Uterus (tissue), 4 donors: Measurements from ENCODE around the gene TGFB1. TPM values are rescaled to one million over a fixed set of nuclear protein-coding genes. Genes with fewer than 3 reads are reported as not detected.

Experiments used
- DNase-seq, 2 donors: peaks; one replicate each; pipeline ENCODE4 v3.0.0-alpha.2; 2019 to 2020
- H3K27ac ChIP-seq, 2 donors: fragments of 200-600 bp; sonication (generic); 1 replicate in 1 of 2; 2 replicates in 1 of 2; pipeline ENCODE4 v1.5.1; 2016 to 2018
- H3K27me3 ChIP-seq, 2 donors: fragments of 200-600 bp; sonication (generic); one replicate each; pipeline ENCODE4 v1.5.1; 2018 to 2019; ENCODE audit warnings: control low read depth in 1 of 2
- H3K36me3 ChIP-seq, 2 donors: fragments of 200-600 bp; sonication (generic); one replicate each; pipeline ENCODE4 v1.5.1; 2019; ENCODE audit warnings: control low read depth in 1 of 2
- H3K4me1 ChIP-seq, 2 donors: fragments of 200-600 bp; sonication (generic); one replicate each; pipeline ENCODE4 v1.5.1; 2018 to 2019; ENCODE audit warnings: control low read depth in 1 of 2
- H3K4me3 ChIP-seq, 2 donors: fragments of 200-600 bp; sonication (generic); 1 replicate in 1 of 2; 2 replicates in 1 of 2; pipeline ENCODE4 v1.5.1; 2018 to 2019; ENCODE audit warnings: mild to moderate bottlenecking in 1 of 2
- H3K9me3 ChIP-seq, 2 donors: fragments of 200-600 bp; sonication (generic); one replicate each; pipeline ENCODE4 v1.5.1; 2019; ENCODE audit warnings: control low read depth in 1 of 2
- CTCF ChIP-seq, 4 experiments: fragments of 200-600 bp in 2 of 4; fragments of 450-650 bp in 2 of 4; sonication (generic) in 2 of 4; IDR thresholded peaks; one replicate each; pipeline ENCODE4 v1.5.1; 2016 to 2019; ENCODE audit warnings: antibody characterized with exemption in 4 of 4, mild to moderate bottlenecking in 2 of 4, moderate library complexity in 1 of 4
- POLR2A ChIP-seq, 2 donors: fragments of 450-650 bp; IDR thresholded peaks; one replicate each; pipeline ENCODE4 v1.6.1; 2016; ENCODE audit warnings: antibody characterized with exemption in 2 of 2, mild to moderate bottlenecking in 1 of 2, moderate library complexity in 1 of 2
- intact Hi-C: fragments of 100-400 bp; cut with DNase I; formaldehyde crosslinking; loops from one replicate; pipeline ENCODE4 v1.15.1; 2023; ENCODE audit warnings: low total_unique reads
- total RNA-seq, 4 donors: library from RNA; depleted of rRNA in 3 of 4; stranded (reverse); fragments of >200 nt in 3 of 4; gene quantifications; one replicate each; pipeline versions ENCODE4 v1.1.0 to v1.2.4, GENCODE V29; 2014 to 2023
- donor health status: DM: yes; HTN: yes; CAD: no.

Gene TGFB1
- total RNA-seq: 10 to 100 TPM in 2 of 4 donors, 1 to 10 TPM in 2; 6.7 to 61.7 (median 15.7) TPM

DNA sequence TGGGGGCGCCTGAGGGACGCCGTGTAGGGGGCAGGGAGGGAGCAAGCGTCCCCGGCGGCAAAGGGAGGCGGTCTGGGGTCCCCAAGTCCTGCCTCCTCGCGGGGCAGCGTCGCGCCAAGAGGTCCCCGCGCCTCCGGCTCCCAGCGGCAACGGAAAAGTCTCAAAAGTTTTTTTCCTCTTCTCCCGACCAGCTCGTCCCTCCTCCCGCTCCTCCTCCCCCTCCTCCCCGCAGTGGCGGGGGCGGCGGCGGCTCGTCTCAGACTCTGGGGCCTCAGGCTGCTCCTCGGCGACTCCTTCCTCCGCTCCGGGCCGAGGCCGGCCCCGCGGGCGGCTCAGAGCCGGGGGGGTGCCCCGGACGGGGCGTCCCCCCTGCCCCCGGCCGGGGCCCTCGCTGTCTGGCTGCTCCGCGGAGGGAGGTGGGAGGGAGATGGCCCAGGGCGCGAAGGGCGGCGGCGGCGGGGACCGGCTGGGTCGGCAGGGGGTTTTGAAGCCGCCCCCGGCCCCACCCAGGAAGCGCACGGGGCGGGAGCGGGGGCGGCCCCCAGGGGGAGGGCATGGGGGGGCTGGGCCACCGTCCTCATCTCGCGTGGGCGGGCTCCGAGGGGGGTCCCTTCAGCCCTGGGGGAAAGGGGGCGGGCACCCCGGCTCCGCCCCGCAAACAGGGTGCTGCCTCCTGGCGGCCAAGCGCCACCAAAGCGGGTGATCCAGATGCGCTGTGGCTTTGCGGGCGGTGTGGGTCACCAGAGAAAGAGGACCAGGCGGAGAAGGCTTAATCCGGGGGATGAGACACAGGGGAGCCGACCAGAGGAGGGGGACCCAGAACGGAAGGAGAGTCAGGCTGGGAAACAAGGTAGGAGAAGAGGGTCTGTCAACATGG is at the start of gene TGFB1:
TGFB1 (minus strand) TSS at position 457 of the 877 bp plus-strand sequence. CDS start 878 bp downstream, outside the sequence.
- intact Hi-C loops: no loop called here
- peak; percentile 89 for DNase-seq
- no peaks in the 10 kb centered on the region for H3K9me3 ChIP-seq
- no peaks in the 10 kb centered on the region for H3K36me3 ChIP-seq
- H3K4me3 ChIP-seq: peak within 1 kb of the TSS; percentile 65 to 70
- TF ChIP-seq POLR2A (IDR thresholded peaks at IDR 0.05) (peak in 1 of 2 donors; percentile 66), CTCF (IDR thresholded peaks at IDR 0.05) (peak; percentile 89 to 95 (median 92))
- H3K27me3 ChIP-seq: no peaks in the 10 kb centered on the region
- H3K27ac ChIP-seq: peak within 1 kb of the TSS; percentile 90 to 96
- H3K4me1 ChIP-seq: peaks cover 0 to 6% of the 10 kb centered on the region in 2 donors

- Histone ChIP-seq H3K27me3 (no peaks in the 10 kb centered on the region), H3K36me3 (no peaks in the 10 kb centered on the region), H3K4me1 (peaks cover 0 to 6% of the 10 kb centered on the region in 2 donors), H3K4me3 (no peak overlapping the region), H3K9me3 (no peaks in the 10 kb centered on the region), H3K27ac (no peak overlapping the region)
- intact Hi-C loops: no loop called here
- DNase-seq: no peak
- no peak for TF ChIP-seq POLR2A (IDR thresholded peaks at IDR 0.05)
- TF ChIP-seq CTCF (IDR thresholded peaks at IDR 0.05): no peak
These were observed 48.3 kb upstream of the TGFB1 start for GRCh38 chr19:41402010-41402409.

- no peaks in the 10 kb centered on the region for H3K36me3 ChIP-seq
- H3K4me3 ChIP-seq: no peak overlapping the region
- no peaks in the 10 kb centered on the region for H3K9me3 ChIP-seq
- TF ChIP-seq POLR2A (IDR thresholded peaks at IDR 0.05): no peak
- TF ChIP-seq CTCF (IDR thresholded peaks at IDR 0.05): no peak
- peaks cover 0 to 6% of the 10 kb centered on the region in 2 donors for H3K4me1 ChIP-seq
- intact Hi-C loops: no loop called here
- no peak for DNase-seq
- no peak overlapping the region for H3K27ac ChIP-seq
- H3K27me3 ChIP-seq: no peaks in the 10 kb centered on the region
These were observed 47.8 kb upstream of the TGFB1 start for GRCh38 chr19:41401483-41401882.

DNA sequence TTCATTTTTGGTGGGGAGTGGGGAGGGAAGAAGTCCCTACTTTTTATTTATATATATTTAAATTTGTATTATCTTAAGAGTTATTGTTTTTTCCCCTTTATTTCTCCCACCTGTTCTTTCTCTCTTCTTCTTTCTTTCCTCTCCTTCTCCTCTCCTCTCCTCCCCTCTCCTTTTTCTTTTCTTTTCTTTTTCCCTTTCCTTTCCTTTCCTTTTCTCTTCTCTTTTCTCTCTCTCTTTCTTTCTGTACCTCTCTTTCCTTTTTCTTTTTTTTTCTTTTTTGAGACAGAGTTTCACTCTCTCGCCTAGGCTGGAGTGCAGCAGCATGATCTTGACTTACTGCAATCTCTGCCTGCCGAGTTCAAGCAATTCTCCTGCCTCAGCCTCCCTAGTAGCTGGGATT is 45.8 kb upstream of the TGFB1 start:
- Histone ChIP-seq H3K4me1 (peaks cover 0 to 6% of the 10 kb centered on the region in 2 donors), H3K36me3 (no peaks in the 10 kb centered on the region), H3K27ac (no peak overlapping the region), H3K4me3 (no peak overlapping the region), H3K27me3 (no peaks in the 10 kb centered on the region), H3K9me3 (no peaks in the 10 kb centered on the region)
- TF ChIP-seq POLR2A (IDR thresholded peaks at IDR 0.05) (no peak), CTCF (IDR thresholded peaks at IDR 0.05) (no peak)
- DNase-seq: no peak
- intact Hi-C loops: no loop called here

- no peak for TF ChIP-seq CTCF (IDR thresholded peaks at IDR 0.05)
- TF ChIP-seq POLR2A (IDR thresholded peaks at IDR 0.05): no peak
- Histone ChIP-seq H3K27ac (no peak overlapping the region), H3K4me3 (no peak overlapping the region), H3K9me3 (no peaks in the 10 kb centered on the region), H3K36me3 (no peaks in the 10 kb centered on the region), H3K27me3 (no peaks in the 10 kb centered on the region), H3K4me1 (peaks cover 0 to 6% of the 10 kb centered on the region in 2 donors)
- intact Hi-C loops: no loop called here
- no peak for DNase-seq
These were observed 45.4 kb upstream of the TGFB1 start for GRCh38 chr19:41399091-41399490.
